Central memory CD8-positive, alpha-beta T cell (primary cell): Measurements from ENCODE around the gene GPR108.
"Not testable (repeated sequence)": the region's sequence is repeated elsewhere in the genome, so short reads cannot be mapped to it uniquely, and the experiment has no call there.

ENCODE experiments used
- ATAC-seq: fragments of 150-1000 bp; cut with Tn5 transposase; replicated peaks from 2 replicates; pipeline ENCODE4 v1.10.0; 2022; ENCODE audit warnings: mild to moderate bottlenecking, moderate FRiP score, moderate number of reproducible peaks; ENCODE audit not compliant: poor library complexity, severe bottlenecking; ENCODE audit errors: extremely low read depth
- DNase-seq, 2 donors: peaks; one replicate each; pipeline ENCODE4 v3.0.0; 2021; ENCODE audit warnings: low spot score in 2 of 2
- H3K27ac Mint-ChIP-seq: one replicate; pipeline ENCODE4 v1.8.0; 2022; ENCODE audit warnings: low read depth, mild to moderate bottlenecking, moderate library complexity, mixed read lengths
- H3K27me3 Mint-ChIP-seq: one replicate; pipeline ENCODE4 v1.8.0; 2022; ENCODE audit warnings: mixed read lengths
- H3K36me3 Mint-ChIP-seq: one replicate; pipeline ENCODE4 v1.8.0; 2022; ENCODE audit warnings: mild to moderate bottlenecking, moderate library complexity, mixed read lengths; ENCODE audit not compliant: insufficient read depth
- H3K4me1 Mint-ChIP-seq: one replicate; pipeline ENCODE4 v1.8.0; 2022; ENCODE audit warnings: mixed read lengths
- H3K4me3 Mint-ChIP-seq: one replicate; pipeline ENCODE4 v1.8.0; 2022; ENCODE audit warnings: mild to moderate bottlenecking, moderate library complexity, mixed read lengths
- H3K9me3 Mint-ChIP-seq: one replicate; pipeline ENCODE4 v1.8.0; 2022; ENCODE audit warnings: mixed read lengths

The GPR108 gene

DNA sequence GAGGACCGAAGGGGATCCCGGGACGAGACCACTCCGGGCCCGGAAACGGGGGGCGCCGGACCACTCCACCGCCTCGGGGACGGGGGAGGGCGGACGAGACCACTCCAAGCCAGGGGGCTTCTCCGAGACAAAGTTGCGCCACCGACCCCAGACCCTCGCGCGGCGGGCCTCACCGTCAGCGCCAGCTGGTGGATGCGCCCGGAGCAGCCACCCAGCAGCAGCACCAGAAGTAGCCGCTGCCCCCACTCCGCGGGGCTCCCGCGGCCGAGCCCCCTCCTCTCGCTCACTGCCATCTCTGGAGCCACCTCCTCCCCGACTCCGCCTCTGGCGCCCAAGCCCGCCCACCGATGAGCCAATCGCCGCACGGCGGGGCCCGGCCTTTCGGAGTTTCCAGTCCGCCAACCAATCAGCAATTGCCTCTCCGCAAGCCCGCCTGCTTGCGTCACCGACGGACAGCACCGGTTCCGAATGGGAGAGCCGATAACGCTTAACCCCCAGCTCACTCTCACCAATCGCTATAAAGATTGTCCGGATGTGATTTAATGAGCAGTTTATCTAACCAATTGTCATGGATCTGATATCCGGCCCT, at the start of gene GPR108:
TSS of gene GPR108 (minus strand) at position 297 of the 589 bp plus-strand sequence. CDS start at position 293, 4 bp downstream.
- ATAC-seq, result peak; percentile 82
- H3K27me3 Mint-ChIP-seq, result no peaks in the 10 kb centered on the region
- no peaks in the 10 kb centered on the region for H3K9me3 Mint-ChIP-seq
- peak; percentile 96 to 99 for DNase-seq
- peak within 1 kb of the TSS; percentile 89 for H3K4me3 Mint-ChIP-seq
- peaks cover 23% of the 10 kb centered on the region for H3K36me3 Mint-ChIP-seq
- H3K27ac Mint-ChIP-seq, result peak within 1 kb of the TSS; percentile 100
- peaks cover 40% of the 10 kb centered on the region for H3K4me1 Mint-ChIP-seq

DNA sequence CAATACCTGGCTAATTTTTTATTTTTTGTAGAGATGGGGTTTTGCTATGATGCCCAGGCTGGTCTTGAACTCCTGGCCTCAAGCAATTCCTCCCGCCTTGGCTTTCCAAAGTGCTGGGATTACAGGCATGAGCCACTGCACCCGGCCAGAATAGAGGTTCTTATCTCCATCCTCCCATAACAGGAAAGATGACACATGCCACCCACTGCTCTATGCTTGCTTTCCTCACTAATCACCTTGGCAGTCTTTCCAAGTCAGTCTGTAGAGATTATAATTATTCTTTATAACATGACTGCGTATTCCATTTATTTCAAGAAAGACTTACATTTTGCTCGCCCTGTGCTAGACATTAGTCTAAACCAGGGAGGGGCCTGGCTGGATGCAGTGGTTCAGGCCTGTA, 41.8 kb upstream of the GPR108 start:
- H3K4me1 Mint-ChIP-seq, result peaks cover 60% of the 10 kb centered on the region
- no peak for DNase-seq
- H3K9me3 Mint-ChIP-seq, result no peaks in the 10 kb centered on the region
- no peak for ATAC-seq
- no peaks in the 10 kb centered on the region for H3K27me3 Mint-ChIP-seq
- no peak overlapping the region for H3K4me3 Mint-ChIP-seq
- H3K36me3 Mint-ChIP-seq, result peaks cover 24% of the 10 kb centered on the region
- H3K27ac Mint-ChIP-seq, result no peak overlapping the region

DNA sequence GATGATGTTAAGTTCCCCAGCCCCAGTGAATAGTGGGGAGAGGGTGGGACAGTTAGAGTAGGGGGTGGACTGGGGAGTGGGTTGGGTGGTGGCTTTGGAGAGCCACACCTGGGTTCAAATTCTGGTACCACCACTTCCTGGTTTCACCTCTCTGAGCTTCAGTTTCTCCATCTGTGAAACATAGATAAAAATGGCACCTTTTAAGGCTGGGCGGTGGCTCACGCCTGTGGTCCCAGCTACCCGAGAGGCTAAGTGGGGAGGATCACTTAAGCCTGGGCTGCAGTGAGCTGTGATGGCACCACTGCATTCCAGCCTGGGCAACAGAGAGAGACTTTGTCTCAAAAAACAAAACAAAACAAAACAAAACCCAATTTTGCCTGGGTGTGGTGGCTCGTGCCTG, 41.0 kb upstream of the GPR108 start:
- H3K4me1 Mint-ChIP-seq, result peaks cover 57% of the 10 kb centered on the region
- H3K27me3 Mint-ChIP-seq, result no peaks in the 10 kb centered on the region
- peaks cover 24% of the 10 kb centered on the region for H3K36me3 Mint-ChIP-seq
- ATAC-seq, result no peak
- DNase-seq, result no peak
- H3K9me3 Mint-ChIP-seq, result no peaks in the 10 kb centered on the region
- H3K4me3 Mint-ChIP-seq, result peak overlapping the region; percentile 44
- H3K27ac Mint-ChIP-seq, result peak overlapping the region; percentile 57

DNA sequence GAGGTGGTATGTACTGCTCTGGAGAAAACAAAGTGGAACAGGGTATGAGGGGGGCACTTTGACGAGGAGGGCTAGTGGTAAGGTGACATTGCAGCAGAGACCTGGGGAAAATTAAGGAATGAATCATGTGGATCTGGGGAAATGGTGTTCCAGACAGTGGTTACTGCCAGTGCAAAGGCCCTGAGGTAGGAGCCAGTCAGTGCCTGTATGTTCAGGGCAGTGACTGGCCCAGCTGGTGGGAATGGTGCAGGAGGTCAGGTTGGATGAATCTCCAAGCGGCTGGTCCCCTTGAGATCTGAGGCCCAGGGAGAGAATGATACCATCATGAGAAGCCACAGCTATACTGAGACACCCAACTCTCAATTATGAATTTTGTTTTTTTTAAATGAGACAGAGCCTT, 40.1 kb upstream of the GPR108 start:
- H3K4me1 Mint-ChIP-seq, result peaks cover 60% of the 10 kb centered on the region
- H3K27ac Mint-ChIP-seq, result peak overlapping the region; percentile 57
- DNase-seq (no peak), ATAC-seq (no peak)
- H3K36me3 Mint-ChIP-seq, result peaks cover 27% of the 10 kb centered on the region
- H3K27me3 Mint-ChIP-seq, result no peaks in the 10 kb centered on the region
- peak overlapping the region; percentile 18 for H3K4me3 Mint-ChIP-seq
- H3K9me3 Mint-ChIP-seq, result no peaks in the 10 kb centered on the region

DNA sequence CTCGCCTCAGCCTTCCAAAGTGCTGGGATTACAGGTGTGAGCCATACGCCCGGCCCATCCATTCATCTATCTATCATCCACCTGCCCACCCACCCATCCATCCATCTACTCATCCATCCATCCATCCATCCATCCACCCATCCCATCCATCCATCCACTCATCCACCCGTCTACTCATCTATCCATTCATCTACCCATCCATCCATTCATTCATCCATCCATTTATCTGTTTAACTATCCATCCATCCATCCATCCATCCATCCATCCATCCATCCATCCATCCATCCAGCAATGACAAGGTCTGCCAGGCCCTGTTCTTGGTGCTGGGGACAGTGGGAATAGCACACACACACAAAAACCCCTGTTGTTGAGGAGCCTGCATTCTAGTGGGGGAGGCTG, 39.6 kb upstream of the GPR108 start:
- Mint-ChIP-seq H3K4me3 (peak overlapping the region; percentile 18), H3K9me3 (no peaks in the 10 kb centered on the region), H3K27ac (peak overlapping the region; percentile 13), H3K27me3 (no peaks in the 10 kb centered on the region), H3K4me1 (peaks cover 64% of the 10 kb centered on the region), H3K36me3 (peaks cover 29% of the 10 kb centered on the region)
- DNase-seq, result no peak
- no peak for ATAC-seq

DNA sequence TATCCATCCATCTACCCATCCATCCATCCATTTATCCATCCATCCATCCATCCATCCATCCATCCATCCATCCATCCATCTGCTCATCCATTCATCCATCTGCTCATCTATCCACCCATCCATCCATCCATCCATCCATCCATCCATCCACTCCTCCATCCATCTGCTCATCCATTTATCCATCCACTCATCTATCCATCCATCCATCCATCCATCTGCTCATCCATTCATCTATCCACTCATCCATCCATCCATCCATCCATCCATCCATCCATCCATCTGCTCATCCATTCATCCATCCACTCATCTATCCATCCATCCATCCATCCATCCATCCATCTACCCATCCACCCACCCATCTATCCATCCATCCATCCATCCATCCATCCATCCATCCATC, 38.7 kb upstream of the GPR108 start:
- not testable (repeated sequence) for ATAC-seq, DNase-seq, H3K27me3 Mint-ChIP-seq, H3K9me3 Mint-ChIP-seq, H3K27ac Mint-ChIP-seq
- Mint-ChIP-seq H3K4me1 (peaks cover 64% of the 10 kb centered on the region), H3K36me3 (peaks cover 23% of the 10 kb centered on the region), H3K4me3 (peak overlapping the region; percentile 14)

DNA sequence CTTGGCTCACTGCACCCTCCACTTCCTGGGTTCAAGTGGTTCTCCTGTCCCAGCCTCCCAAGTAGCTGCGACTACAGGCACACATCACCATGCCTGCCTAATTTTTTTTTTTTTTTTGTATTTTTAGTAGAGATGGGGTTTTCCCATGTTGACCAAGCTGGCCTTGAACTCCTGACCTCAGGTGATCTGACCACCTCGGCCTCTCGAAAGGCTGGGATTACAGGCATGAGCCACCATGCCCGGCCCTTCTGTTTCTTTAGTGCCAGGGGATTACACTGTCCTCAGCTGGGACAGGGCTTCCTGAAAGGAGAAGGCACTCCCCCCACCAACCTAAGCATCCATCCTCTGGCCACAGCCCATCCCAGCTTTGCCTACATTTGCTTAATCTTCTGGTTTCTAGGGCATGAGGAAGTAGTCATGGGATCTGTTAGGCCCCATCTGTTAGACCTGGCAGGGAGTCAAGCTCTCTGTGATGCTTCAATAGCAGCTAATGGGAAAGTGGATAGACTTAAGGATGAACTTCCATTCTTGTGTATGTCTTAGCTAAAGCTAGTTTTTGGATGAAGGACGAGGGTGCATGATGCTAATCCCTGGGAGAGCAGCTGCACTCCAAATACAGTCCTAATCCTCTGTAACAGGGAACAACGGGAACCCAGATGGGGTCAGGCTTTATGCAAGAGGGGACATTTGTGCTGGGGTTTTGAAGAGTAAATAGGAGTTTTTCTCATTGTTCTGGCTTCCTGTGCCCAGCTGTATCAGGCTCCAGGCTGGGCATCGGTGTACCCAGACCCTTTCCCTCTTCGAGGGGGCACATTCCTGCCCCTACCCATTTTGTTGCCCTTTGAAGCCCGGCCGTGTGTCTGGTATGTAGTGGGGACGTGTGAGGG, 37.7 kb upstream of the GPR108 start:
- Mint-ChIP-seq H3K27me3 (no peaks in the 10 kb centered on the region), H3K9me3 (no peaks in the 10 kb centered on the region), H3K27ac (peak overlapping the region; percentile 77), H3K4me1 (peaks cover 59% of the 10 kb centered on the region), H3K36me3 (peaks cover 17% of the 10 kb centered on the region), H3K4me3 (peak overlapping the region; percentile 93)
- DNase-seq (no peak), ATAC-seq (no peak)

DNA sequence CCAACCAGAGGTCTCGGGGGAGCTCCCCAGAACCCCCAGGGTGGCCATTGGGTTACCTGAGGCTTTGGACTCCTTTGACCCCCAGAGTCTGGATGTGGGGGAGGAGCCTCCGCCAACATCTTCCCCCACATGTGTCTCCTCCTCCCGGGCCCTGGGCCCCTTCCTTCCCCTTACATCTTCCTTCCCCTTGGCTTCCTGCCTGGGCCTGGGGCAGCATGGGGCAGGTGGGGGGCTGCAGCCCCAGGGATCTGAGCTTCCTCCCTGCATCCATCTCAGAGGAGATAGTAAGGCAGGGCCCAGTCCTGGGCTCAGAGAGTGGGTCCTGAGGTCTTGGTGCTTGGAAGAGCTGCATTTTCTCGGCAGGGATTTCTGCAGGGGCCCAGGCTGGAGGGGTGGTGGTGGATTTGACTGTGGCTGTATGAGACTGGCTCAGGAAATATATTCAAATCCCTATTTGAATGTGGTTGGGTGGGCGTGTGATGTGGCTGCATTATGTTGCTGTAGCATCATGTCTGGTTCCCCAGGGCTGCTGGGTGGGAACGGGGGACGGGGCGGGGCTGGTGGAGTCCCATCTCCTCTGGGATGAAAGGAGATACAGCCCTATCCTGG, 36.0 kb upstream of the GPR108 start:
- H3K27me3 Mint-ChIP-seq, result no peaks in the 10 kb centered on the region
- no peaks in the 10 kb centered on the region for H3K9me3 Mint-ChIP-seq
- no peak for DNase-seq
- peak; percentile 34 for ATAC-seq
- peak overlapping the region; percentile 93 for H3K4me3 Mint-ChIP-seq
- H3K4me1 Mint-ChIP-seq, result peaks cover 55% of the 10 kb centered on the region
- peaks cover 17% of the 10 kb centered on the region for H3K36me3 Mint-ChIP-seq
- H3K27ac Mint-ChIP-seq, result peak overlapping the region; percentile 86

DNA sequence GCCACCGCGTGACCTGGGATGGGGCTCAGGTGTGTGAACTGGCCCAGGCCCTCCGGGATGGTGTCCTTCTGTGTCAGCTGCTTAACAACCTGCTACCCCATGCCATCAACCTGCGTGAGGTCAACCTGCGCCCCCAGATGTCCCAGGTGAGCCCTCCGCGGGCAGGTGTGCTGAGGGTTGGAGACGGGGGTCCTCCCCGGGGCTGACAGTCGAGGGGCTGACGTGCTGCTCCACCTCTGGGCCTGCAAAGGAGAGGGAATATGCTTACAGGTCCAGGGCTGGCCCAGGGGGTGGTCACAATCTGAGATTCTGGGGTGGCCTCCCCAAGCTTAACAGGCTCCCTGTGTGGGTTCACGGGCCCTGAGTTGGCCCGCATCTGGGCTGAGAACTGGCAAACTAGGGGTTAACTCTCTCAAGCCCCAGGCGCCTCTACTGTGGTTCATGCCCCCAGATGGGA, 35.5 kb upstream of the GPR108 start:
- peaks cover 55% of the 10 kb centered on the region for H3K4me1 Mint-ChIP-seq
- H3K4me3 Mint-ChIP-seq, result peak overlapping the region; percentile 93
- H3K36me3 Mint-ChIP-seq, result peaks cover 14% of the 10 kb centered on the region
- H3K27me3 Mint-ChIP-seq, result no peaks in the 10 kb centered on the region
- ATAC-seq (no peak), DNase-seq (no peak)
- H3K9me3 Mint-ChIP-seq, result no peaks in the 10 kb centered on the region
- peak overlapping the region; percentile 86 for H3K27ac Mint-ChIP-seq

DNA sequence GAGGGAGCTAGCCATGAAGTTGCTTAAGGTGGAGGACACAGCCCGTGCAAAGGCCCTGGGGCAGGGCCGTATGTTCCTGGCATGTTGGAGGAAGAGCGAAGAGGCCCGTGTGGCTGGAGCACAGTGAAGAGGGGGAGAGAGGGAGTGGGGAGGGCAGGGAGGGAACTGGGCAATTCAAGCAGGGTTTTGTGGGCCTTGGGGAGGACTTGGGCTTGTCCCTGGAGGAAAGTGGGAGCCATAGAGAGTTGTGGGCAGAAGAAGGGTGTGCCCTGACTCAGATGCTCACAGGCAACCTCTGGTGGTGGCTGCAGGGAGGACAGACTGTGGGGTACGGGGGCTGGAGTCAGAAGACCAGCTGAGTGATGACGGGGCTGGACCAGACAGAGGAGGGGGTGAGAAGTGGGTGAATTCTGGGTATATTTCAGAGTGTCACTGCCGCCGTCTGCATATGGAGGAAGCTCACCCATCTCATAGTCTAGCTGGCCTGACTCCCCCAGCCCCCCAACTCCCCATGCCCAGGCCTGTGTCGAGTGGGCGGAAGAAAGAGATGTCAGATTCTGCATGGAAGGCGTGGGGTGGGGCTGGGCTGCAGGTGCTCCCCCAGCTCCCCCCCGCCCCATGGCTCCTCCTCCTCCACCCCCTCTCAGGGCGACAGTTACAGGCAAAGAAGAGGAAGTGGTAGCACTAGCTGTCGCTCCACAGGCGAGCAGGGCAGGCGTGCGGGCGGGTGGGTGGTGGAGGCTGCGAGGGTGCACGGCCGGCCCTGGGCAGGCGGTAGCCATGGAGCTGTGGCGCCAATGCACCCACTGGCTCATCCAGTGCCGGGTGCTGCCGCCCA, 34.9 kb upstream of the GPR108 start, which contains the start of gene VAV1:
TSS of gene VAV1 (plus strand) at position 681 of the 838 bp plus-strand sequence. CDS start at position 781, 100 bp downstream.
- DNase-seq, result peak; percentile 48 to 64
- peak within 1 kb of the TSS; percentile 93 for H3K4me3 Mint-ChIP-seq
- peaks cover 55% of the 10 kb centered on the region for H3K4me1 Mint-ChIP-seq

DNA sequence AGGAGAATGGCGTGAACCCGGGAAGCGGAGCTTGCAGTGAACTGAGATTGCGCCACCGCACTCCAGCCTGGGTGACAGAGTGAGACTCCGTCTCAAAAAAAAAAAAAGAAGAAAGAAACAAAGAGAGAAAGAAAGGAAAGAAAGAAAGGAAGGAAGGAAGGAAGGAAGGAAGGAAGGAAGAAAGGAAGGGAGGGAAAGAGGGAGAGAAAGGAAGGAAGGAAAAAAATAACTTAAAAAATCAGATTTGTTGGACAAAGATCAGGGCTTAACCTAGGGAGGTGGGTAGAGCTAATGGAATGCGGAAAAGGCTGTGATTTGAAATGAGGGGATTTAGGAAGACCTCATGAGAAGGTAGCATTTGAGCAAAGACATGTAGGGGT, 34.3 kb upstream of the GPR108 start:
- not testable (repeated sequence) for H3K9me3 Mint-ChIP-seq, ATAC-seq, DNase-seq, H3K27me3 Mint-ChIP-seq
- Mint-ChIP-seq H3K36me3 (peaks cover 15% of the 10 kb centered on the region), H3K27ac (peak overlapping the region; percentile 86), H3K4me3 (peak overlapping the region; percentile 93), H3K4me1 (peaks cover 56% of the 10 kb centered on the region)

More for the DNA sequence above, 34.9 kb upstream of the GPR108 start, which contains the start of gene VAV1:
- peak; percentile 72 for ATAC-seq
- no peaks in the 10 kb centered on the region for H3K27me3 Mint-ChIP-seq
- H3K9me3 Mint-ChIP-seq, result no peaks in the 10 kb centered on the region
- H3K27ac Mint-ChIP-seq, result peak within 1 kb of the TSS; percentile 86
- peaks cover 17% of the 10 kb centered on the region for H3K36me3 Mint-ChIP-seq
